GM23338 (cell line): Measurements from ENCODE around the gene STEAP2. TPM values are rescaled to one million over a fixed set of nuclear protein-coding genes. Genes with fewer than 3 reads are reported as not detected.

Experiments
- ATAC-seq: fragments of 200-7000 bp; cut with Tn5 transposase; 3 replicates; pipeline ENCODE4 v1.9.1; 2020
- DNase-seq: peaks from one replicate; pipeline ENCODE4 v3.0.0-alpha.2; 2015; ENCODE audit warnings: low spot score
- H2AFZ ChIP-seq: fragments of 200-600 bp; sonication (generic); 2 replicates; pipeline ENCODE4 v1.8.0; 2016; ENCODE audit warnings: antibody characterized with exemption, mild to moderate bottlenecking, moderate library complexity
- H3F3A ChIP-seq: fragments of 200-600 bp; sonication (generic); replicated peaks from 2 replicates; pipeline ENCODE4 v1.8.0; 2017; ENCODE audit warnings: antibody characterized with exemption, mixed run types, low read depth
- H3K27ac ChIP-seq: fragments of 200-600 bp; sonication (generic); 2 replicates; pipeline ENCODE4 v1.6.1; 2016; ENCODE audit warnings: low read depth
- H3K27me3 ChIP-seq: fragments of 200-600 bp; sonication (generic); 2 replicates; pipeline ENCODE4 v1.8.0; 2016; ENCODE audit warnings: mild to moderate bottlenecking, mixed run types, moderate library complexity; ENCODE audit not compliant: insufficient read depth
- H3K36me3 ChIP-seq: fragments of 200-600 bp; sonication (generic); 2 replicates; pipeline ENCODE4 v1.8.0; 2016; ENCODE audit warnings: mild to moderate bottlenecking; ENCODE audit not compliant: insufficient read depth
- H3K4me1 ChIP-seq: fragments of 200-600 bp; sonication (generic); 2 replicates; pipeline ENCODE4 v1.8.0; 2016; ENCODE audit warnings: mild to moderate bottlenecking, moderate library complexity; ENCODE audit not compliant: insufficient read depth
- H3K4me2 ChIP-seq: fragments of 200-600 bp; sonication (generic); 2 replicates; pipeline ENCODE4 v1.7.1; 2017; ENCODE audit warnings: mixed run types
- H3K4me3 ChIP-seq: fragments of 200-600 bp; sonication (generic); 2 replicates; pipeline ENCODE4 v1.6.1; 2016; ENCODE audit warnings: mixed run types
- H3K79me2 ChIP-seq: fragments of 200-600 bp; sonication (generic); replicated peaks from 2 replicates; pipeline ENCODE4 v1.8.0; 2017; ENCODE audit warnings: mild to moderate bottlenecking; ENCODE audit not compliant: insufficient read depth
- H3K9me2 ChIP-seq: fragments of 200-600 bp; sonication (generic); 2 replicates; pipeline ENCODE4 v1.8.0; 2017; ENCODE audit not compliant: insufficient read depth
- H4K20me1 ChIP-seq: fragments of 200-600 bp; sonication (generic); replicated peaks from 2 replicates; pipeline ENCODE4 v1.8.0; 2017; ENCODE audit warnings: mild to moderate bottlenecking; ENCODE audit not compliant: insufficient read depth
- H3K27ac Mint-ChIP-seq: 2 replicates; pipeline ENCODE4 v1.8.0; 2020; ENCODE audit warnings: inconsistent platforms, mild to moderate bottlenecking, moderate library complexity, mixed read lengths
- H3K27me3 Mint-ChIP-seq: 3 replicates; pipeline ENCODE4 v1.8.0; 2022; ENCODE audit warnings: low read depth, mild to moderate bottlenecking, moderate library complexity, mixed read lengths, inconsistent platforms; ENCODE audit not compliant: insufficient read depth, poor library complexity
- H3K36me3 Mint-ChIP-seq: 3 replicates; pipeline ENCODE4 v1.8.0; 2021; ENCODE audit warnings: low read depth, mild to moderate bottlenecking, inconsistent platforms, moderate library complexity, mixed read lengths
- H3K4me1 Mint-ChIP-seq: 3 replicates; pipeline ENCODE4 v1.8.0; 2020; ENCODE audit warnings: mild to moderate bottlenecking, inconsistent platforms, mixed read lengths
- H3K4me3 Mint-ChIP-seq: 3 replicates; pipeline ENCODE4 v1.8.0; 2021; ENCODE audit warnings: moderate library complexity, mild to moderate bottlenecking, inconsistent platforms, mixed read lengths
- H3K9me3 Mint-ChIP-seq: 3 replicates; pipeline ENCODE4 v1.8.0; 2020; ENCODE audit warnings: moderate library complexity, mild to moderate bottlenecking, inconsistent platforms, mixed read lengths
- CREB1 ChIP-seq: fragments of 250-450 bp; sonication (Bioruptor Pico); IDR thresholded peaks from 2 replicates; pipeline ENCODE4 v1.5.0; 2020; ENCODE audit warnings: low read depth, mild to moderate bottlenecking, moderate library complexity
- EZH2phosphoT487 ChIP-seq: fragments of 200-600 bp; sonication (generic); IDR thresholded peaks from one replicate; pipeline ENCODE4 v1.8.1; 2018; ENCODE audit warnings: antibody characterized with exemption; ENCODE audit not compliant: unreplicated experiment
- JUNB ChIP-seq: IDR thresholded peaks from one replicate; pipeline ENCODE4 v1.6.1; 2016; ENCODE audit warnings: antibody characterized with exemption; ENCODE audit not compliant: unreplicated experiment
- NANOG ChIP-seq: IDR thresholded peaks from 2 replicates; pipeline ENCODE4 v1.6.1; 2016; ENCODE audit warnings: antibody characterized with exemption, borderline replicate concordance
- POLR2AphosphoS5 ChIP-seq: IDR thresholded peaks from 2 replicates; pipeline ENCODE4 v1.6.1; 2016; ENCODE audit warnings: antibody characterized with exemption, low read depth
- ZNF114 ChIP-seq: fragments of 250-450 bp; sonication (Bioruptor Pico); IDR thresholded peaks from 2 replicates; pipeline ENCODE4 v1.5.0; 2020; ENCODE audit warnings: mild to moderate bottlenecking, moderate library complexity
- polyA plus RNA-seq: library from polyadenylated mRNA; unstranded; fragments of >200 nt; fragmentation: Nextera tagmentation; extraction: Ambion mirVana; gene quantifications from 2 replicates; pipeline ENCODE4 v1.2.1, GENCODE V29; 2016
- total RNA-seq: library from RNA; depleted of rRNA; stranded (reverse); fragments of >200 nt; shearing (Covaris generic); gene quantifications from 2 replicates; pipeline ENCODE4 v1.2.3, GENCODE V29; 2014
- TF ChIP-seq, protein P1 (sequence below): fragments of 250-450 bp; sonication (Bioruptor Pico); IDR thresholded peaks from 2 replicates; pipeline ENCODE4 v1.5.0; 2020; ENCODE audit warnings: mild to moderate bottlenecking, moderate library complexity
- TF ChIP-seq, protein P2 (sequence below): IDR thresholded peaks from 2 replicates; pipeline ENCODE4 v1.6.1; 2016; ENCODE audit warnings: antibody characterized with exemption
- TF ChIP-seq, protein P3 (sequence below), 2 experiments: fragments of 200-600 bp in 1 of 2; sonication (generic) in 1 of 2; conservative IDR thresholded peaks; 2 replicates each; pipeline versions ENCODE4 v1.5.1 to v1.6.1; 2016 to 2017; ENCODE audit warnings: antibody characterized with exemption in 2 of 2, low read depth in 2 of 2, mild to moderate bottlenecking in 2 of 2, moderate library complexity in 1 of 2

STEAP2 gene
- total and polyA plus RNA-seq, 2 experiments from 2014 or later = 13.1 to 22.0 TPM

DNA sequence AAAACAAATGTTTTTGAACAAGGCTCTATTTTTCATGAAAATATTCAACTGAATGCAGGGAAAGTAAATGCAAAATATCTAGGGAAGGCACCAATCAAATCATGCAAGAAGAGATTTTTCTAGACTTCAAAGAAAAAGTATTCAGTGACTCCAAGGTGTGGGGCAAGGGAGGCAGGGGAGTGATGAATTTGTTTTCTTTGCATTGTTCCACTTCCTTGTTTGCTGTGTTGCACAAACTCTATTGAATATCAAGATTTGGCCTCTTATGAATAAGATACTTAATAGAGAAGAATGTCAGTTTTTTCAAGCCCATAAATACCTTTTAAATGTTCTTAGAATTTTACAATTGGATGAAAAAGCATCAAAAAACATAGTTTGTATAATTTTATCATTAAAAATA lies 30.9 kb upstream of the STEAP2 start:
- no peak overlapping the region for H3K4me2 ChIP-seq
- no peaks in the 10 kb centered on the region for H3K79me2 ChIP-seq
- no peaks in the 10 kb centered on the region for H3F3A ChIP-seq
- H3K9me2 ChIP-seq = peaks cover 6% of the 10 kb centered on the region; the same call in 1 of the 2 replicates
- H3K4me1 Mint-ChIP-seq = peaks cover 9% of the 10 kb centered on the region; the same call in 2 of the 3 replicates
- H3K36me3 Mint-ChIP-seq = peaks cover 7% of the 10 kb centered on the region; the same call in 2 of the 3 replicates
- H3K36me3 ChIP-seq = no peaks in the 10 kb centered on the region
- no peaks in the 10 kb centered on the region for H3K27me3 Mint-ChIP-seq
- H3K9me3 Mint-ChIP-seq = peaks cover 18% of the 10 kb centered on the region
- 0 out of 2 replicates have a peak, but pooled peaks cover 5% of the 10 kb centered on the region for H3K4me1 ChIP-seq
- TF ChIP-seq NANOG (no peak), EZH2phosphoT487 (no peak), ZNF114 (CRISPR knock-in tag) (no peak), POLR2AphosphoS5 (no peak), JUNB (no peak), CREB1 (CRISPR knock-in tag) (no peak)
- TF ChIP-seq, protein P1, sequence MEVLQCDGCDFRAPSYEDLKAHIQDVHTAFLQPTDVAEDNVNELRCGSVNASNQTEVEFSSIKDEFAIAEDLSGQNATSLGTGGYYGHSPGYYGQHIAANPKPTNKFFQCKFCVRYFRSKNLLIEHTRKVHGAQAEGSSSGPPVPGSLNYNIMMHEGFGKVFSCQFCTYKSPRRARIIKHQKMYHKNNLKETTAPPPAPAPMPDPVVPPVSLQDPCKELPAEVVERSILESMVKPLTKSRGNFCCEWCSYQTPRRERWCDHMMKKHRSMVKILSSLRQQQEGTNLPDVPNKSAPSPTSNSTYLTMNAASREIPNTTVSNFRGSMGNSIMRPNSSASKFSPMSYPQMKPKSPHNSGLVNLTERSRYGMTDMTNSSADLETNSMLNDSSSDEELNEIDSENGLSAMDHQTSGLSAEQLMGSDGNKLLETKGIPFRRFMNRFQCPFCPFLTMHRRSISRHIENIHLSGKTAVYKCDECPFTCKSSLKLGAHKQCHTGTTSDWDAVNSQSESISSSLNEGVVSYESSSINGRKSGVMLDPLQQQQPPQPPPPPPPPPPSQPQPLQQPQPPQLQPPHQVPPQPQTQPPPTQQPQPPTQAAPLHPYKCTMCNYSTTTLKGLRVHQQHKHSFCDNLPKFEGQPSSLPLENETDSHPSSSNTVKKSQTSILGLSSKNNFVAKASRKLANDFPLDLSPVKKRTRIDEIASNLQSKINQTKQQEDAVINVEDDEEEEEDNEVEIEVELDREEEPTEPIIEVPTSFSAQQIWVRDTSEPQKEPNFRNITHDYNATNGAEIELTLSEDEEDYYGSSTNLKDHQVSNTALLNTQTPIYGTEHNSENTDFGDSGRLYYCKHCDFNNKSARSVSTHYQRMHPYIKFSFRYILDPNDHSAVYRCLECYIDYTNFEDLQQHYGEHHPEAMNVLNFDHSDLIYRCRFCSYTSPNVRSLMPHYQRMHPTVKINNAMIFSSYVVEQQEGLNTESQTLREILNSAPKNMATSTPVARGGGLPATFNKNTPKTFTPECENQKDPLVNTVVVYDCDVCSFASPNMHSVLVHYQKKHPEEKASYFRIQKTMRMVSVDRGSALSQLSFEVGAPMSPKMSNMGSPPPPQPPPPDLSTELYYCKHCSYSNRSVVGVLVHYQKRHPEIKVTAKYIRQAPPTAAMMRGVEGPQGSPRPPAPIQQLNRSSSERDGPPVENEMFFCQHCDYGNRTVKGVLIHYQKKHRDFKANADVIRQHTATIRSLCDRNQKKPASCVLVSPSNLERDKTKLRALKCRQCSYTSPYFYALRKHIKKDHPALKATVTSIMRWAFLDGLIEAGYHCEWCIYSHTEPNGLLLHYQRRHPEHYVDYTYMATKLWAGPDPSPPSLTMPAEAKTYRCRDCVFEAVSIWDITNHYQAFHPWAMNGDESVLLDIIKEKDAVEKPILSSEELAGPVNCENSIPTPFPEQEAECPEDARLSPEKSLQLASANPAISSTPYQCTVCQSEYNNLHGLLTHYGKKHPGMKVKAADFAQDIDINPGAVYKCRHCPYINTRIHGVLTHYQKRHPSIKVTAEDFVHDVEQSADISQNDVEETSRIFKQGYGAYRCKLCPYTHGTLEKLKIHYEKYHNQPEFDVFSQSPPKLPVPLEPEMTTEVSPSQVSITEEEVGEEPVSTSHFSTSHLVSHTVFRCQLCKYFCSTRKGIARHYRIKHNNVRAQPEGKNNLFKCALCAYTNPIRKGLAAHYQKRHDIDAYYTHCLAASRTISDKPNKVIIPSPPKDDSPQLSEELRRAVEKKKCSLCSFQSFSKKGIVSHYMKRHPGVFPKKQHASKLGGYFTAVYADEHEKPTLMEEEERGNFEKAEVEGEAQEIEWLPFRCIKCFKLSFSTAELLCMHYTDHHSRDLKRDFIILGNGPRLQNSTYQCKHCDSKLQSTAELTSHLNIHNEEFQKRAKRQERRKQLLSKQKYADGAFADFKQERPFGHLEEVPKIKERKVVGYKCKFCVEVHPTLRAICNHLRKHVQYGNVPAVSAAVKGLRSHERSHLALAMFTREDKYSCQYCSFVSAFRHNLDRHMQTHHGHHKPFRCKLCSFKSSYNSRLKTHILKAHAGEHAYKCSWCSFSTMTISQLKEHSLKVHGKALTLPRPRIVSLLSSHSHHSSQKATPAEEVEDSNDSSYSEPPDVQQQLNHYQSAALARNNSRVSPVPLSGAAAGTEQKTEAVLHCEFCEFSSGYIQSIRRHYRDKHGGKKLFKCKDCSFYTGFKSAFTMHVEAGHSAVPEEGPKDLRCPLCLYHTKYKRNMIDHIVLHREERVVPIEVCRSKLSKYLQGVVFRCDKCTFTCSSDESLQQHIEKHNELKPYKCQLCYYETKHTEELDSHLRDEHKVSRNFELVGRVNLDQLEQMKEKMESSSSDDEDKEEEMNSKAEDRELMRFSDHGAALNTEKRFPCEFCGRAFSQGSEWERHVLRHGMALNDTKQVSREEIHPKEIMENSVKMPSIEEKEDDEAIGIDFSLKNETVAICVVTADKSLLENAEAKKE (CRISPR knock-in tag) = no peak
- TF ChIP-seq, protein P2, sequence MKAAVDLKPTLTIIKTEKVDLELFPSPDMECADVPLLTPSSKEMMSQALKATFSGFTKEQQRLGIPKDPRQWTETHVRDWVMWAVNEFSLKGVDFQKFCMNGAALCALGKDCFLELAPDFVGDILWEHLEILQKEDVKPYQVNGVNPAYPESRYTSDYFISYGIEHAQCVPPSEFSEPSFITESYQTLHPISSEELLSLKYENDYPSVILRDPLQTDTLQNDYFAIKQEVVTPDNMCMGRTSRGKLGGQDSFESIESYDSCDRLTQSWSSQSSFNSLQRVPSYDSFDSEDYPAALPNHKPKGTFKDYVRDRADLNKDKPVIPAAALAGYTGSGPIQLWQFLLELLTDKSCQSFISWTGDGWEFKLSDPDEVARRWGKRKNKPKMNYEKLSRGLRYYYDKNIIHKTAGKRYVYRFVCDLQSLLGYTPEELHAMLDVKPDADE = no peak
- TF ChIP-seq, protein P3, sequence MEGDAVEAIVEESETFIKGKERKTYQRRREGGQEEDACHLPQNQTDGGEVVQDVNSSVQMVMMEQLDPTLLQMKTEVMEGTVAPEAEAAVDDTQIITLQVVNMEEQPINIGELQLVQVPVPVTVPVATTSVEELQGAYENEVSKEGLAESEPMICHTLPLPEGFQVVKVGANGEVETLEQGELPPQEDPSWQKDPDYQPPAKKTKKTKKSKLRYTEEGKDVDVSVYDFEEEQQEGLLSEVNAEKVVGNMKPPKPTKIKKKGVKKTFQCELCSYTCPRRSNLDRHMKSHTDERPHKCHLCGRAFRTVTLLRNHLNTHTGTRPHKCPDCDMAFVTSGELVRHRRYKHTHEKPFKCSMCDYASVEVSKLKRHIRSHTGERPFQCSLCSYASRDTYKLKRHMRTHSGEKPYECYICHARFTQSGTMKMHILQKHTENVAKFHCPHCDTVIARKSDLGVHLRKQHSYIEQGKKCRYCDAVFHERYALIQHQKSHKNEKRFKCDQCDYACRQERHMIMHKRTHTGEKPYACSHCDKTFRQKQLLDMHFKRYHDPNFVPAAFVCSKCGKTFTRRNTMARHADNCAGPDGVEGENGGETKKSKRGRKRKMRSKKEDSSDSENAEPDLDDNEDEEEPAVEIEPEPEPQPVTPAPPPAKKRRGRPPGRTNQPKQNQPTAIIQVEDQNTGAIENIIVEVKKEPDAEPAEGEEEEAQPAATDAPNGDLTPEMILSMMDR (conservative IDR thresholded peaks at IDR 0.05; ENCODE audit: low read depth in 2 of 2) = no peak
- no peak overlapping the region for H3K27ac ChIP-seq
- ATAC-seq = no peak
- no peak for DNase-seq
- H3K4me3 Mint-ChIP-seq = no peak overlapping the region
- H3K4me3 ChIP-seq = no peak overlapping the region
- no peak overlapping the region for H2AFZ ChIP-seq
- H3K27ac Mint-ChIP-seq = peak overlapping the region; percentile 77
- no peaks in the 10 kb centered on the region for H3K27me3 ChIP-seq
- no peaks in the 10 kb centered on the region for H4K20me1 ChIP-seq
